Ishikawa (cell line): ENCODE measurements around the gene KIAA0319L.

Experiments
- CEBPB ChIP-seq: IDR thresholded peaks from 2 replicates; pipeline ENCODE4 v1.6.1; 2012
- CREB1 ChIP-seq: IDR thresholded peaks from 2 replicates; pipeline ENCODE4 v1.6.1; 2012; ENCODE audit warnings: low read depth
- EGR1 ChIP-seq: IDR thresholded peaks from 2 replicates; pipeline ENCODE4 v1.6.1; 2012
- EP300 ChIP-seq: IDR thresholded peaks from 2 replicates; pipeline ENCODE4 v1.6.1; 2012; ENCODE audit warnings: borderline replicate concordance
- FOXM1 ChIP-seq: IDR thresholded peaks from 2 replicates; pipeline ENCODE4 v1.6.1; 2012; ENCODE audit warnings: low read depth, borderline replicate concordance
- MAX ChIP-seq: IDR thresholded peaks from 2 replicates; pipeline ENCODE4 v1.6.1; 2012
- NFIC ChIP-seq: IDR thresholded peaks from 2 replicates; pipeline ENCODE4 v1.6.1; 2012
- RAD21 ChIP-seq: IDR thresholded peaks from 2 replicates; pipeline ENCODE4 v1.6.1; 2012; ENCODE audit warnings: low read depth
- TAF1 ChIP-seq: IDR thresholded peaks from 2 replicates; pipeline ENCODE4 v1.6.1; 2012; ENCODE audit warnings: low read depth, mild to moderate bottlenecking
- TCF12 ChIP-seq: IDR thresholded peaks from 2 replicates; pipeline ENCODE4 v1.6.1; 2012; ENCODE audit warnings: low read depth
- TEAD4 ChIP-seq: IDR thresholded peaks from 2 replicates; pipeline ENCODE4 v1.6.1; 2012
- USF1 ChIP-seq: IDR thresholded peaks from 2 replicates; pipeline ENCODE4 v1.6.1; 2012
- YY1 ChIP-seq: IDR thresholded peaks from 2 replicates; pipeline ENCODE4 v1.6.1; 2012; ENCODE audit warnings: low read depth
- ZBTB7A ChIP-seq: IDR thresholded peaks from 2 replicates; pipeline ENCODE4 v1.6.1; 2012; ENCODE audit warnings: low read depth
- TF ChIP-seq, protein P1 (sequence below): IDR thresholded peaks from 2 replicates; pipeline ENCODE4 v1.6.1; 2012; ENCODE audit warnings: low read depth, mild to moderate bottlenecking

Gene KIAA0319L

DNA sequence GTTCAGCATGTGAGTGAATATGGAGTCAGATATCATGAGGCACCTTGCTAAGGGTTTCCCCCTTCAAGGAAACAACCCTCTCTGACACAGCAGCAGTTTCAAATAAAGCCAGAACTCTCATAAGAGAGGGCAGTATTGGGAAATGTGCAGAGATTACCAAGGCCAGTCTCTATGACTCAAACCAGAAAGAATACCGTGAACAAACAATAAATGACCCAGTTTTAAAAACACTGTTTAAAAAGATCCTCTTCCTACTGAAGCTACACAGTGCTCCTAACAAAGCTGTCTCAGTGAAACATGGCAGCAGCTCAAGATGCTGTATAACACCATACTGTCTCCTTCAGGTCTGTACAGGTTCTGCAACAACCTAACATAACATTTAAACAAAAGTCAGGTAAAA lies 102.6 kb downstream of the KIAA0319L start:
- TF ChIP-seq, protein P1, sequence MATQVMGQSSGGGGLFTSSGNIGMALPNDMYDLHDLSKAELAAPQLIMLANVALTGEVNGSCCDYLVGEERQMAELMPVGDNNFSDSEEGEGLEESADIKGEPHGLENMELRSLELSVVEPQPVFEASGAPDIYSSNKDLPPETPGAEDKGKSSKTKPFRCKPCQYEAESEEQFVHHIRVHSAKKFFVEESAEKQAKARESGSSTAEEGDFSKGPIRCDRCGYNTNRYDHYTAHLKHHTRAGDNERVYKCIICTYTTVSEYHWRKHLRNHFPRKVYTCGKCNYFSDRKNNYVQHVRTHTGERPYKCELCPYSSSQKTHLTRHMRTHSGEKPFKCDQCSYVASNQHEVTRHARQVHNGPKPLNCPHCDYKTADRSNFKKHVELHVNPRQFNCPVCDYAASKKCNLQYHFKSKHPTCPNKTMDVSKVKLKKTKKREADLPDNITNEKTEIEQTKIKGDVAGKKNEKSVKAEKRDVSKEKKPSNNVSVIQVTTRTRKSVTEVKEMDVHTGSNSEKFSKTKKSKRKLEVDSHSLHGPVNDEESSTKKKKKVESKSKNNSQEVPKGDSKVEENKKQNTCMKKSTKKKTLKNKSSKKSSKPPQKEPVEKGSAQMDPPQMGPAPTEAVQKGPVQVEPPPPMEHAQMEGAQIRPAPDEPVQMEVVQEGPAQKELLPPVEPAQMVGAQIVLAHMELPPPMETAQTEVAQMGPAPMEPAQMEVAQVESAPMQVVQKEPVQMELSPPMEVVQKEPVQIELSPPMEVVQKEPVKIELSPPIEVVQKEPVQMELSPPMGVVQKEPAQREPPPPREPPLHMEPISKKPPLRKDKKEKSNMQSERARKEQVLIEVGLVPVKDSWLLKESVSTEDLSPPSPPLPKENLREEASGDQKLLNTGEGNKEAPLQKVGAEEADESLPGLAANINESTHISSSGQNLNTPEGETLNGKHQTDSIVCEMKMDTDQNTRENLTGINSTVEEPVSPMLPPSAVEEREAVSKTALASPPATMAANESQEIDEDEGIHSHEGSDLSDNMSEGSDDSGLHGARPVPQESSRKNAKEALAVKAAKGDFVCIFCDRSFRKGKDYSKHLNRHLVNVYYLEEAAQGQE = no peak
- no peak for TF ChIP-seq FOXM1
- no peak for TF ChIP-seq RAD21
- TF ChIP-seq EP300 = no peak
- TF ChIP-seq TEAD4 = no peak
- no peak for TF ChIP-seq ZBTB7A
- TF ChIP-seq CREB1 = no peak
- no peak for TF ChIP-seq USF1
- no peak for TF ChIP-seq TCF12

DNA sequence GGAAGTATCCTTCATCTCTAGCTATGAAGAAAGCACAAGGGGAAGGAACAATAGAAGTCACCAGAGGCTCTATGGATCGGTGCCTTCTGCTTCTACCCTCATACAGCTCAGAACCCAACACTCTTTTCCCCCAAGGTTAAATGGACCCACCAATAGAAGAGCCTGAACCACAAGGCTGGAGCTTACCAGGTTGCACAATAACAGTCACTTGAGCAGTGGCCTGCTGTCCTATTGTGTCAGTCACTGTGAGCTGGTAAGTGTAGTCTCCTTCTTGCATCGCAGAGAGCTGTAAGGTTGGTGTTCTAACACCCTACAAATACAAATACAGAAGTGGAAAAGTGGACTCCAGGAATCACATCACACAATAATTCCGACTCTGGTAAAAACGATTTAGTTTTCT lies 103.0 kb downstream of the KIAA0319L start:
- TF ChIP-seq CEBPB (no peak), CREB1 (no peak), YY1 (no peak)

DNA sequence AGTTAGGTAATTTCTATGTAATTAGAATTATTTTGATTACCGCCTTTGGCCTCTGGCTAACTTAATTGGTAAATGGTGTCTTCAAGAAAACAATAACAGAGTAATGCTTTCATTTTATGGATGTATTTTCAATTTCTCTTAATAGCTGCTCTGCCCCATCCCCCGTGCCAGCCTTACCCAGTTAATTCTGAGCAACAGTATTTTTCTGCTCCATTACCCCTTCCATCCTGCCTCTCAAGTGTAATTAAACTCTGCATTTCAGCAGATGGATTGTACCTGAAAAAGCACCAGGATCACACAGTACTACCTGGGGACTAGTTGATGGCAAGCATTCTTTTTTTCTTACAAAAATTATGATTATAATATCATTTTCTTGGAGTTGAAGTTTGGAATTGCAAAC lies 104.2 kb downstream of the KIAA0319L start:
- TF ChIP-seq NFIC (no peak), MAX (no peak), USF1 (no peak), RAD21 (no peak), YY1 (no peak), EGR1 (no peak), TEAD4 (no peak), CEBPB (no peak)

DNA sequence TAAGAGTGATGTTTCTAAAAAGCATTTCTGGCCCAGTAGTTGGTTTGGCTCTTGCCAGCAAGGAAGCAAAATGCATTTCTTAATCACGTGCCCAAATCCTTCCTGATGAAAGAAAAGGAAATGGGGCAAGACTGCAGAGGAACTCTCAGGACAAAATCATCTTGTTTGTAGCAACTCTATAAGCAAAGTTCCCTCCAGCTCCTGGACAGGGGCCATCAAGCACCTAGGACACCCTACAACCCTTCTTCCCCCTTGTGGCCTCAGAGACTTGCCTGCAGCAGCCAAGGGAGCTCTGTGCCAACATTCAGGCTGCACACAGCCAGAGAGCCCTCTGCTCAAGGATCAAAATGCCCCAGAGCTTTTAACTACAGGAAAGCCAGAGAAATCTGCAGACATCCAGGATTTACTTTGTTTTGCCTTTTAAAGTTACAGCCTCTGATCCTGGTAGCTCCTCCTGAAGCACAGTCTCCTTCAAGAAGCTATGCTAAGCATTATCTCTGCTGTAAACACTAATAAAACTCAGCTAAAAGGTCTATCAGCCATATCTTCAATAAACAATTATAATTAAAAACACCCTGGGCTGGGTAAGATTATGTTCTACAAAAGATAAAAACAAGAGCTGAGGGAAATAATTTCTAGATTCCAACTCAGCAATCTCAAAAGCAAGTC lies 105.0 kb downstream of the KIAA0319L start:
- TF ChIP-seq YY1 = no peak
- TF ChIP-seq RAD21 = no peak
- no peak for TF ChIP-seq CEBPB
- TF ChIP-seq EP300 = no peak
- TF ChIP-seq, protein P1 = no peak
- no peak for TF ChIP-seq ZBTB7A
- TF ChIP-seq CREB1 = no peak
- TF ChIP-seq MAX = no peak
- TF ChIP-seq USF1 = no peak
- TF ChIP-seq NFIC = no peak
- no peak for TF ChIP-seq FOXM1
- no peak for TF ChIP-seq TEAD4
- TF ChIP-seq TAF1 = no peak

- TF ChIP-seq ZBTB7A (no peak), RAD21 (peak; percentile 89), TAF1 (no peak)
Measured at GRCh38 chr1:35451125-35451528, 106.1 kb downstream of the KIAA0319L start.

- TF ChIP-seq FOXM1 = no peak
- TF ChIP-seq NFIC = no peak
- no peak for TF ChIP-seq TAF1
- TF ChIP-seq ZBTB7A = no peak
- TF ChIP-seq RAD21 = no peak
Measured at GRCh38 chr1:35449334-35450008, 107.7 kb downstream of the KIAA0319L start.
